Cardiac septum (tissue), 1 donor: ENCODE data around the gene CCL13. TPM values are rescaled to one million over a fixed set of nuclear protein-coding genes. Genes with fewer than 3 reads are reported as not detected.
"Not testable (repeated sequence)": the region's sequence is repeated elsewhere in the genome, so short reads cannot be mapped to it uniquely, and the experiment has no call there.

Experiments used
- DNase-seq: peaks from one replicate; pipeline ENCODE4 v3.0.0-alpha.2; 2020; ENCODE audit warnings: low spot score
- intact Hi-C: fragments of 100-400 bp; cut with DNase I; formaldehyde crosslinking; loops from one replicate; pipeline ENCODE4 v1.14.0; 2022
- long read RNA-seq: library from polyadenylated mRNA; unstranded; transcript quantifications from one replicate; pipeline ENCODE4 v2.0.0, GENCODE V29; 2021
- total RNA-seq: library from RNA; stranded (reverse); fragmentation: NEBNext Ultra II Directional; extraction: Animal tissue kit (Norgen Biotek cat#: 25700); gene quantifications from one replicate; pipeline ENCODE4 v1.2.1, GENCODE V29; 2021
- donor health status: DM: no; HTN: no; CAD: no.

Gene CCL13
- 0.97 TPM for total RNA-seq
- long read RNA-seq, partial matches to known transcripts, result 1 of 1 reads
- long read RNA-seq, other reads (novel, unspliced or antisense), result 0 of 1 reads

- intact Hi-C loops, result no loop called here
- DNase-seq, result no peak
Measured at GRCh38 chr17:34356194-34356593, at the start of gene CCL13. Gene CCL13, plus strand, starts transcription at chr17:34356480. Its CDS starts 47 bp downstream, at chr17:34356527.

- DNase-seq, result no peak
- intact Hi-C loops, result loop anchor here (2.0 to 5.0 kb wide), 2 partner anchors 54 to 55 kb away; no protein-coding TSS in a partner anchor
Measured at GRCh38 chr17:34307110-34307509, 49.2 kb upstream of the CCL13 start.

- no peak for DNase-seq
- intact Hi-C loops, result loop anchor here (5.0 kb wide), 1 partner anchor 56 kb away; no protein-coding TSS in a partner anchor
Measured at GRCh38 chr17:34308371-34308770, 47.9 kb upstream of the CCL13 start.

GRCh38 chr17:34311291-34311690 is 45.0 kb upstream of the CCL13 start:
- no peak for DNase-seq
- intact Hi-C loops, result no loop called here

GRCh38 chr17:34312080-34312479 is 44.2 kb upstream of the CCL13 start:
- DNase-seq, result no peak
- intact Hi-C loops, result no loop called here

GRCh38 chr17:34313164-34313563 is 43.1 kb upstream of the CCL13 start:
- no peak for DNase-seq
- intact Hi-C loops, result no loop called here

GRCh38 chr17:34314279-34314678 is 42.0 kb upstream of the CCL13 start:
- intact Hi-C loops, result no loop called here
- no peak for DNase-seq

GRCh38 chr17:34318474-34318873 is 37.8 kb upstream of the CCL13 start:
- intact Hi-C loops, result no loop called here
- DNase-seq, result no peak

GRCh38 chr17:34319039-34319483 is 37.2 kb upstream of the CCL13 start, which contains the start of gene CCL8:
Gene CCL8, plus strand, starts transcription at chr17:34319435. Its CDS starts 67 bp downstream, at chr17:34319502.
- intact Hi-C loops, result no loop called here
- DNase-seq, result no peak

GRCh38 chr17:34321964-34322363 is 34.3 kb upstream of the CCL13 start:
- intact Hi-C loops, result no loop called here
- no peak for DNase-seq

- intact Hi-C loops, DNase-seq: not testable (repeated sequence)
Measured at GRCh38 chr17:34327580-34327979, 28.7 kb upstream of the CCL13 start.

- intact Hi-C loops, result no loop called here
- DNase-seq, result no peak
Measured at GRCh38 chr17:34337701-34338100, 18.6 kb upstream of the CCL13 start.

- DNase-seq, result no peak
- intact Hi-C loops, result no loop called here
Measured at GRCh38 chr17:34339138-34339770, 17.0 kb upstream of the CCL13 start.

GRCh38 chr17:34341916-34342315 is 14.4 kb upstream of the CCL13 start:
- no peak for DNase-seq
- intact Hi-C loops, result no loop called here

- intact Hi-C loops, result no loop called here
Measured at GRCh38 chr17:34347063-34347462, 9.2 kb upstream of the CCL13 start.

GRCh38 chr17:34349751-34350150 is 6.5 kb upstream of the CCL13 start:
- no peak for DNase-seq
- intact Hi-C loops, result no loop called here

More at GRCh38 chr17:34347063-34347462, 9.2 kb upstream of the CCL13 start:
- no peak for DNase-seq

- no peak for DNase-seq
- intact Hi-C loops, result no loop called here
Measured at GRCh38 chr17:34351096-34351495, 5.2 kb upstream of the CCL13 start.

GRCh38 chr17:34352191-34352590 is 4.1 kb upstream of the CCL13 start:
- intact Hi-C loops, result no loop called here
- DNase-seq, result no peak

- no peak for DNase-seq
- intact Hi-C loops, result no loop called here
Measured at GRCh38 chr17:34354637-34355036, 1.6 kb upstream of the CCL13 start.

- intact Hi-C loops, result no loop called here
- DNase-seq, result no peak
Measured at GRCh38 chr17:34357398-34357797, 1.1 kb downstream of the CCL13 start.

GRCh38 chr17:34358631-34359030 is 2.4 kb downstream of the CCL13 start:
- DNase-seq, result no peak
- intact Hi-C loops, result no loop called here
